Measurements from ENCODE around the gene CARD16.
A peak's percentile ranks its signal among the peaks of the same experiment; 100 is the strongest.

Gene CARD16

GRCh38 chr11:105046898-105047579 is 1.9 kb upstream of the CARD16 start:
- H4K20me1 ChIP-seq (ENCODE audit: insufficient read depth, low read length, poor library complexity, severe bottlenecking) = no peaks in the 10 kb centered on the region

GRCh38 chr11:105045676-105046296 is 651 bp upstream of the CARD16 start:
- Histone ChIP-seq H3K9ac (ENCODE audit: low read depth, low read length, poor library complexity, severe bottlenecking) (peak overlapping the region; percentile 72), H3K4me3 (ENCODE audit: low read length, poor library complexity, severe bottlenecking) (peak overlapping the region; percentile 78), H3K36me3 (ENCODE audit: insufficient read depth, low read length) (no peaks in the 10 kb centered on the region), H3K9me3 (ENCODE audit: insufficient read depth, low read depth, low read length) (no peaks in the 10 kb centered on the region), H2AFZ (ENCODE audit: low read length) (peak overlapping the region; percentile 89), H3K27me3 (ENCODE audit: insufficient read depth, low read length, poor library complexity, severe bottlenecking) (no peaks in the 10 kb centered on the region), H3F3A (ENCODE audit: low read depth) (no peaks in the 10 kb centered on the region), H3K4me1 (ENCODE audit: insufficient read depth, low read length, poor library complexity, severe bottlenecking) (peaks cover 31% of the 10 kb centered on the region), H3K79me2 (ENCODE audit: insufficient read depth, low read length) (no peaks in the 10 kb centered on the region; the same call in 1 of the 2 replicates), H4K20me1 (ENCODE audit: insufficient read depth, low read length, poor library complexity, severe bottlenecking) (no peaks in the 10 kb centered on the region), H3K4me2 (ENCODE audit: low read depth, low read length, poor library complexity, severe bottlenecking) (peak overlapping the region; percentile 90), H3K9me2 (replicated peaks; ENCODE audit: low read depth, low read length) (no peaks in the 10 kb centered on the region)
- TF ChIP-seq CTCF (conservative IDR thresholded peaks at IDR 0.05; ENCODE audit: low read length) (no peak), EZH2phosphoT487 (IDR thresholded peaks at IDR 0.05; ENCODE audit: borderline replicate concordance) (no peak)

More at GRCh38 chr11:105046898-105047579, 1.9 kb upstream of the CARD16 start:
- no peak for TF ChIP-seq CTCF (conservative IDR thresholded peaks at IDR 0.05; ENCODE audit: low read length)
- no peaks in the 10 kb centered on the region for H3K36me3 ChIP-seq (ENCODE audit: insufficient read depth, low read length)
- no peaks in the 10 kb centered on the region for H3K79me2 ChIP-seq (ENCODE audit: insufficient read depth, low read length)
- H3K4me3 ChIP-seq (ENCODE audit: low read length, poor library complexity, severe bottlenecking) = no peak overlapping the region
- no peaks in the 10 kb centered on the region for H3K27me3 ChIP-seq (ENCODE audit: insufficient read depth, low read length, poor library complexity, severe bottlenecking)
- no peaks in the 10 kb centered on the region for H3K9me3 ChIP-seq (ENCODE audit: insufficient read depth, low read depth, low read length)
- H3K4me2 ChIP-seq (ENCODE audit: low read depth, low read length, poor library complexity, severe bottlenecking) = no peak overlapping the region
- no peak overlapping the region for H3K9ac ChIP-seq (ENCODE audit: low read depth, low read length, poor library complexity, severe bottlenecking)
- H3K9me2 ChIP-seq (replicated peaks; ENCODE audit: low read depth, low read length) = no peaks in the 10 kb centered on the region
- H3F3A ChIP-seq (ENCODE audit: low read depth) = no peaks in the 10 kb centered on the region
- H2AFZ ChIP-seq (ENCODE audit: low read length) = no peak overlapping the region
- H3K4me1 ChIP-seq (ENCODE audit: insufficient read depth, low read length, poor library complexity, severe bottlenecking) = peaks cover 23% of the 10 kb centered on the region

GRCh38 chr11:105042178-105042577 is 3.0 kb downstream of the CARD16 start:
- Histone ChIP-seq H3K9me3 (ENCODE audit: insufficient read depth, low read depth, low read length) (no peaks in the 10 kb centered on the region), H3K4me2 (ENCODE audit: low read depth, low read length, poor library complexity, severe bottlenecking) (peak overlapping the region; percentile 90), H3K9ac (ENCODE audit: low read depth, low read length, poor library complexity, severe bottlenecking) (no peak overlapping the region), H4K20me1 (ENCODE audit: insufficient read depth, low read length, poor library complexity, severe bottlenecking) (no peaks in the 10 kb centered on the region), H3K9me2 (replicated peaks; ENCODE audit: low read depth, low read length) (no peaks in the 10 kb centered on the region), H3K27me3 (ENCODE audit: insufficient read depth, low read length, poor library complexity, severe bottlenecking) (no peaks in the 10 kb centered on the region), H3K79me2 (ENCODE audit: insufficient read depth, low read length) (no peaks in the 10 kb centered on the region; the same call in 1 of the 2 replicates), H3K4me1 (ENCODE audit: insufficient read depth, low read length, poor library complexity, severe bottlenecking) (peaks cover 31% of the 10 kb centered on the region), H2AFZ (ENCODE audit: low read length) (no peak overlapping the region), H3F3A (ENCODE audit: low read depth) (no peaks in the 10 kb centered on the region), H3K36me3 (ENCODE audit: insufficient read depth, low read length) (no peaks in the 10 kb centered on the region), H3K4me3 (ENCODE audit: low read length, poor library complexity, severe bottlenecking) (peak overlapping the region; percentile 78)
- no peak for TF ChIP-seq EZH2phosphoT487 (IDR thresholded peaks at IDR 0.05; ENCODE audit: borderline replicate concordance)
- no peak for TF ChIP-seq CTCF (conservative IDR thresholded peaks at IDR 0.05; ENCODE audit: low read length)
